HL-60 (cell line): ENCODE measurements around the gene TMEM255B.

Source experiments
- GABPA ChIP-seq: IDR thresholded peaks from 2 replicates; pipeline ENCODE4 v1.6.1; 2012; ENCODE audit warnings: low read depth
- POLR2AphosphoS5 ChIP-seq: IDR thresholded peaks from 2 replicates; pipeline ENCODE4 v1.6.1; 2012; ENCODE audit warnings: low read depth
- TF ChIP-seq, protein P1 (sequence below): IDR thresholded peaks from one replicate; pipeline ENCODE4 v1.5.1; 2011; ENCODE audit warnings: low read length, control low read depth, inconsistent platforms; ENCODE audit not compliant: insufficient read depth

DNA sequence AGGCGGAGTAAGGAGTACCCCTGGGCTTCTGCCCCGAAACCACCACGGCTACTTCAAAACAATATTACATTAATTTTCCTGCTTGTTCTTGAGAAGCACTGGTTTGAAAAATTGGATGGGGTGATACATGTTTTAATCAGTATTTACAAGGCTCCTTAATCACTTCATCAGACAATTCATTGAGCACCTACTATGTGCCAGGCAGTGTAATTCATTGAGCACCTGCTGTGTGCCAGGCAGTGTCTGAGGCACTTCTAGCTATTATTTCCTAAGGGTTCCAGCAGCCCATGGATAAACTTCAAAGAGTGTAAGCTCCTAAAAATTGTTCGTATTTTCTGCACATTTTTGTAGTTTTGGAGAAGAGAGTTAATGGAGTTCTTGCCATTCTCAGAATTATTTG is 106.4 kb downstream of the TMEM255B start:
- TF ChIP-seq, protein P1, sequence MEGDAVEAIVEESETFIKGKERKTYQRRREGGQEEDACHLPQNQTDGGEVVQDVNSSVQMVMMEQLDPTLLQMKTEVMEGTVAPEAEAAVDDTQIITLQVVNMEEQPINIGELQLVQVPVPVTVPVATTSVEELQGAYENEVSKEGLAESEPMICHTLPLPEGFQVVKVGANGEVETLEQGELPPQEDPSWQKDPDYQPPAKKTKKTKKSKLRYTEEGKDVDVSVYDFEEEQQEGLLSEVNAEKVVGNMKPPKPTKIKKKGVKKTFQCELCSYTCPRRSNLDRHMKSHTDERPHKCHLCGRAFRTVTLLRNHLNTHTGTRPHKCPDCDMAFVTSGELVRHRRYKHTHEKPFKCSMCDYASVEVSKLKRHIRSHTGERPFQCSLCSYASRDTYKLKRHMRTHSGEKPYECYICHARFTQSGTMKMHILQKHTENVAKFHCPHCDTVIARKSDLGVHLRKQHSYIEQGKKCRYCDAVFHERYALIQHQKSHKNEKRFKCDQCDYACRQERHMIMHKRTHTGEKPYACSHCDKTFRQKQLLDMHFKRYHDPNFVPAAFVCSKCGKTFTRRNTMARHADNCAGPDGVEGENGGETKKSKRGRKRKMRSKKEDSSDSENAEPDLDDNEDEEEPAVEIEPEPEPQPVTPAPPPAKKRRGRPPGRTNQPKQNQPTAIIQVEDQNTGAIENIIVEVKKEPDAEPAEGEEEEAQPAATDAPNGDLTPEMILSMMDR, result no peak
- no peak for TF ChIP-seq POLR2AphosphoS5
- TF ChIP-seq GABPA, result no peak
